ENCODE results near the gene EXOC2.

EXOC2 gene

GRCh38 chr6:490251-491037 lies 202.5 kb downstream of the EXOC2 start:
- DNase-seq = no peak

DNA sequence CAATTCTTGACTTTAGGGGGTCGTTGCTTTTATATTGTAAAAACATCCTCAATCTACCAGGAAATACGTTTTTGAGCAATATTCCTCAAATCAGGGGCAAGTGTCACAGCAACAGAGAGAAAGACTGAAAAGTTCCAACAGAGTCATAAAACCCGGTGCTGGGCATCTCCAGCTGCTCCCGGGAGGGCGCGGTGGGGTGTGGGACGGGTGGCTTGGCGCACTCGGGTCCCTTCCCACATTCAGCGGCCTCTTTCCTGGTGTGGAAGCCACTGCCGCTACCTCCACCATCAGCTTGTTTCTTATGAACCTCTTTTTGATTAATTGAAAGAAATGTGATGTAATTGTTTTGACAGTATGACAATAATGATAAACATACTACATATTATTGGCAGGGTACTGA lies 203.2 kb downstream of the EXOC2 start:
- DNase-seq = no peak

DNA sequence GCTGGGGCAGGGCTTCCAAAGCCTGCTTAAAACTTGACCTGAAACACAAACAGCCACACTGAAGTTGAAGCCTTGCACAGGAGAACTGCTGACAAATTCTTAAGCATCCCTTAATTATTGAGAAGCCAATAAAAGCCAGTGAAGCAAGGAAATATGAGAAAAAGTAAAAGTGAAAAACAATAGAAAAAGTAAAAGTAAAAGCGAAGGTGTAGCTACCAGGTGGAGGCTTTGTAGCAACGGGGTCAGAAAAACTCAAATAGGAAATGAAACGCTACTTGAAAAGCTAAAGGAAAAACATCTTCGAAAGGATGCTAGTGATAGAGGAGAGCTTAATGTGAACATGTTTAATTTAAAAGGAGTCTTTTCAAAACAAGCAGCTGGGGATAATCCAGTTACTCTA lies 203.9 kb downstream of the EXOC2 start:
- DNase-seq = no peak

DNA sequence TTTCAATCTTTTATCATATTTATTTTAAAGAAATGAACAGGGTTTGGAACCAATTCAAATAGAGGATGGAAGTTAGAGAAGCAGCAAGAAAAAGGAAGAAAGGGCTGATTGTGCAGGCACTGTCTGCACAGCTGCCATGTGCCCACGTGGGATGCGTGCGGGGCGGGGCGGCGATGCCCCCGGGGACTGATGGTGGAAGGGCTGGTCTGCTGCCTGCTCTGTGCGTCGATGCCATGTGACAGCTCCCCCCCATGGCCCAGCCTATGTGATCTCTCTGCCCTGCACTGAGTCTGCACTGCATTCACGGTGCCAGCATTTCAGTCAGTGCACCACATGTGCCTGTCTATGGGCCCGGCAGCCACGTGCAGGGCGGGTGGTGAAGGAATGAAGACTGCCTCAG lies 205.0 kb downstream of the EXOC2 start:
- no peak for DNase-seq

- no peak for DNase-seq
Measured at GRCh38 chr6:485655-486170, 207.2 kb downstream of the EXOC2 start.

- no peak for DNase-seq
Measured at GRCh38 chr6:484746-485145, 208.2 kb downstream of the EXOC2 start.

GRCh38 chr6:484086-484745 lies 208.7 kb downstream of the EXOC2 start:
- DNase-seq = no peak

DNA sequence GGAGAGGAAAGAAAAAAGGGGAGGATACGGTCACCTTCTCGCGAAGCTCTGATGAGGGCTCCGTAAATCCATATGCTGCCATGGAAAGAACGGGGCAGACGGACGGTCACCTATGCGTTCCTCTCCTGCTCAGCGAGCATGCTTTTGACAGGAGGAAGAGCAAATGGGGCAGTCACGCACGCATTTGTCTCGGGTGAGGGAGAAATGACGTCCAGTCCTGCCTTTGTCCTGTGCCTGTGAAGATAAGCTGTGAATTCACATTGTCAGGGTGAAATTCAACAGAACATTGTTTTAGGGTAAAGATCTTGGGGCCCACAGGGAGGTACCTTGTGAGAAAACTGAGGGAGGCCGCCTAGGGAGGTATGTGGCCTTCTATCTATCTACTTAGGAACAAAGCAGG lies 217.6 kb downstream of the EXOC2 start:
- DNase-seq = no peak

- peak; percentile 27 to 62 (median 52) for DNase-seq
Measured at GRCh38 chr6:474453-475185, 218.3 kb downstream of the EXOC2 start.

DNA sequence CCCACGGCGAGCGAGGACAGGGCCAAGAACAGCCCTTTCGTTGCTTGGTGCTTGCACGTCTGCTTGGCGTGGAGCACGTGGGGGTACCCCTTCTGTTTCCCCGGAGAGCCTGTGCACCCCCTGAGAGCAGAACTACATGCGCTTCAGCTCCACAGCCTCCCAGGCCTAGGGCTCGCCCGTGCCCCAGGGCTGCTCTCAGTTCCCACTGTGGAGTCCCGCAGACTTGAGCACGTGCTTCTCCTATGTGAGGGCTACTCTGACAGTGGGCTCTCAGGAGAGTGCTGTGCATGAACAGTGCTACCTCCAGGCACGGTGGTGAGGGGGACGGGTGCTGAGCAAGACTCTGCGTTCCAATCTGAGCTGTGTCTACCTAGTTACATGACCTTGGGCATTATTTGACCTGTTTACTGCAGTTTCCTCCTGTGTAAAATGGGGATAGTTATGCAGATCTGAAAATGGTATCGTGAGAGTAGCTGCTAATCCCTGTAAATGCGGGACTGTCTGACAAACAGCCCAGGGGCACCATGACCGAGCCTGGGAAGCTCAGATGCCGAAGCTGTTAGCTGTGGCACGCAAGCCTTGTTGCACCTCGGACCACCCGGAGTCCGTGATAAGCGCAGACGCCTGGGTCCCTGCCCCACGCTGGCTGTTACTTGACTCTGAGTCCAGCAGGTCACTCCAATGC lies 219.0 kb downstream of the EXOC2 start:
- DNase-seq = no peak

DNA sequence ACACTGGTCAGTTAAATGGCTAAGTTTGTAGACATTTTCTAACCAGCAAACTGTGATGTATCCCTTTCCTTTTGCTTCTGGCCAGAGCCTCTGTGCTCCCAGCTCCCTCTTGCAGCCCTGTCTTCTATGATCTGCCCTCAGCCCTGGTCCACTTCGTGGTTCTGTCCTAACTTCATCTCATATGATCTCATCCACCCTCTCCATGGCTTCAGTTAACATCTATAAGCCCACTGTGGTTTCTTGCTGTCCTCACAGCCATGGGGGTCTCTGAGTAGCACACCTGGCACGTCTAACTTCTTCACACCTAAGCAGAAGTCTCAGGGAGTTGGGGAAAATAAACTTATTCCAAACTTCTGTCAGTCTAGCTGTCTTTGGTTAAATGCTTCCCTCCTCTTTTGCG lies 219.6 kb downstream of the EXOC2 start:
- DNase-seq = no peak

DNA sequence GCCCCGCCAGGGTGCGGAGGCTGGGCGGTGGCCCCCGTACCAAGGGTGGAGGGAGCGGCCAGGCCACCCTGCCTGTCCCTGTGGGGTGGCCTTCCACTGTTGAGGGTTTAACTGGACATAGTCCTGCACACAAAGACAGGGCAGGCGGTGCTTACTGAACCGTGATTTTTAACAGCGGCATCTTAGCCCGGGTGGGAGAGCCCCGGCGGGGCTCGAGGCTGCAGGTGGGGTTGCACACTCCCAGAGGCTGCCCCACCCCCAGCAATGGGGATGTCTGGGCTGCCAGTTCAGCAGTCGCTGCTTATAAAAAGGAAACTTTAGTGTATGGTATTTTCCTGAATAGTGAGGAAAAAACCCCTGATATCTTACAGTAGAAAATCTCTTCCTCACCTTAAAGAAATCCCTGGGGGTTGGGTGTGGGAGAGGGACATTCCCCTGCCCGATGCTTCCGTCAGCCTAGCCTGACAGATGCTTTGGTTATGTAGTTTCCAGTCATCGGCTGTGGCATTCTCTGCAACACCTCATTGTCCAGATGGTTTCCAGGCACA lies 222.0 kb downstream of the EXOC2 start:
- no peak for DNase-seq

- DNase-seq = no peak
Measured at GRCh38 chr6:470051-470900, 222.7 kb downstream of the EXOC2 start.

- no peak for DNase-seq
Measured at GRCh38 chr6:467671-468082, 225.3 kb downstream of the EXOC2 start.

GRCh38 chr6:467111-467510 lies 225.8 kb downstream of the EXOC2 start:
- no peak for DNase-seq

DNA sequence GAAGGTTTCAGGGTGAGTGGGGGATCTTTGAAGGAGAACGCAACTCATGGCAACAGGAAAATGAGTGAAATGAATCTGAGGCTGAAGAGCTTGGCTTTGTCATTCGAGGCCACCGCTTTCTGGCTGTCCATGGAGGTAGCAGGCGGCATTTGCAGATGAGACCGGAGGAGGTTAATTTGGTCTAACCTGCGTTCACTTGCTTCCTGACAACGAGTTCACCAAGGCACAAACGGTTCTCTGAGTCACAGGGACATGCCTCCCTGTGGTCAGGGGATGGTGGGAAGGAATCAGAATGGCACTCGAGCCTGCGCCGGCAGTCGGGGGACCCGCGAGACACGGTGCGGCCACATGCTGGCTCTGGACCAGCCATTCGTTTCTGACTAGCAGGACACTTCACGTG lies 226.4 kb downstream of the EXOC2 start:
- DNase-seq = no peak

GRCh38 chr6:465531-466348 lies 227.2 kb downstream of the EXOC2 start:
- DNase-seq = no peak

GRCh38 chr6:456887-457286 lies 236.1 kb downstream of the EXOC2 start:
- no peak for DNase-seq

- no peak for DNase-seq
Measured at GRCh38 chr6:456358-456867, 236.5 kb downstream of the EXOC2 start.

GRCh38 chr6:455835-456234 lies 237.1 kb downstream of the EXOC2 start:
- no peak for DNase-seq

Measured in activated CD4-positive, CD25-positive, alpha-beta regulatory T cell (primary cell).